GM23338 (cell line): Measurements from ENCODE around the gene TMSB4X. TPM values are rescaled to one million over a fixed set of nuclear protein-coding genes. Genes with fewer than 3 reads are reported as not detected.

Source experiments
- ATAC-seq: fragments of 200-7000 bp; cut with Tn5 transposase; 3 replicates; pipeline ENCODE4 v1.9.1; 2020
- DNase-seq: peaks from one replicate; pipeline ENCODE4 v3.0.0-alpha.2; 2015; ENCODE audit warnings: low spot score
- H2AFZ ChIP-seq: fragments of 200-600 bp; sonication (generic); 2 replicates; pipeline ENCODE4 v1.8.0; 2016; ENCODE audit warnings: antibody characterized with exemption, mild to moderate bottlenecking, moderate library complexity
- H3F3A ChIP-seq: fragments of 200-600 bp; sonication (generic); replicated peaks from 2 replicates; pipeline ENCODE4 v1.8.0; 2017; ENCODE audit warnings: antibody characterized with exemption, mixed run types, low read depth
- H3K27ac ChIP-seq: fragments of 200-600 bp; sonication (generic); 2 replicates; pipeline ENCODE4 v1.6.1; 2016; ENCODE audit warnings: low read depth
- H3K27me3 ChIP-seq: fragments of 200-600 bp; sonication (generic); 2 replicates; pipeline ENCODE4 v1.8.0; 2016; ENCODE audit warnings: mild to moderate bottlenecking, mixed run types, moderate library complexity; ENCODE audit not compliant: insufficient read depth
- H3K36me3 ChIP-seq: fragments of 200-600 bp; sonication (generic); 2 replicates; pipeline ENCODE4 v1.8.0; 2016; ENCODE audit warnings: mild to moderate bottlenecking; ENCODE audit not compliant: insufficient read depth
- H3K4me1 ChIP-seq: fragments of 200-600 bp; sonication (generic); 2 replicates; pipeline ENCODE4 v1.8.0; 2016; ENCODE audit warnings: mild to moderate bottlenecking, moderate library complexity; ENCODE audit not compliant: insufficient read depth
- H3K4me2 ChIP-seq: fragments of 200-600 bp; sonication (generic); 2 replicates; pipeline ENCODE4 v1.7.1; 2017; ENCODE audit warnings: mixed run types
- H3K4me3 ChIP-seq: fragments of 200-600 bp; sonication (generic); 2 replicates; pipeline ENCODE4 v1.6.1; 2016; ENCODE audit warnings: mixed run types
- H3K79me2 ChIP-seq: fragments of 200-600 bp; sonication (generic); replicated peaks from 2 replicates; pipeline ENCODE4 v1.8.0; 2017; ENCODE audit warnings: mild to moderate bottlenecking; ENCODE audit not compliant: insufficient read depth
- H3K9me2 ChIP-seq: fragments of 200-600 bp; sonication (generic); 2 replicates; pipeline ENCODE4 v1.8.0; 2017; ENCODE audit not compliant: insufficient read depth
- H4K20me1 ChIP-seq: fragments of 200-600 bp; sonication (generic); replicated peaks from 2 replicates; pipeline ENCODE4 v1.8.0; 2017; ENCODE audit warnings: mild to moderate bottlenecking; ENCODE audit not compliant: insufficient read depth
- H3K27ac Mint-ChIP-seq: 2 replicates; pipeline ENCODE4 v1.8.0; 2020; ENCODE audit warnings: inconsistent platforms, mild to moderate bottlenecking, moderate library complexity, mixed read lengths
- H3K27me3 Mint-ChIP-seq: 3 replicates; pipeline ENCODE4 v1.8.0; 2022; ENCODE audit warnings: low read depth, mild to moderate bottlenecking, moderate library complexity, mixed read lengths, inconsistent platforms; ENCODE audit not compliant: insufficient read depth, poor library complexity
- H3K36me3 Mint-ChIP-seq: 3 replicates; pipeline ENCODE4 v1.8.0; 2021; ENCODE audit warnings: low read depth, mild to moderate bottlenecking, inconsistent platforms, moderate library complexity, mixed read lengths
- H3K4me1 Mint-ChIP-seq: 3 replicates; pipeline ENCODE4 v1.8.0; 2020; ENCODE audit warnings: mild to moderate bottlenecking, inconsistent platforms, mixed read lengths
- H3K4me3 Mint-ChIP-seq: 3 replicates; pipeline ENCODE4 v1.8.0; 2021; ENCODE audit warnings: moderate library complexity, mild to moderate bottlenecking, inconsistent platforms, mixed read lengths
- H3K9me3 Mint-ChIP-seq: 3 replicates; pipeline ENCODE4 v1.8.0; 2020; ENCODE audit warnings: moderate library complexity, mild to moderate bottlenecking, inconsistent platforms, mixed read lengths
- EZH2 ChIP-seq: fragments of 200-600 bp; sonication (generic); IDR thresholded peaks from one replicate; pipeline ENCODE4 v1.8.0; 2017; ENCODE audit warnings: antibody characterized with exemption, mild to moderate bottlenecking, low read depth; ENCODE audit not compliant: unreplicated experiment
- EZH2phosphoT487 ChIP-seq: fragments of 200-600 bp; sonication (generic); IDR thresholded peaks from one replicate; pipeline ENCODE4 v1.8.1; 2018; ENCODE audit warnings: antibody characterized with exemption; ENCODE audit not compliant: unreplicated experiment
- JUNB ChIP-seq: IDR thresholded peaks from one replicate; pipeline ENCODE4 v1.6.1; 2016; ENCODE audit warnings: antibody characterized with exemption; ENCODE audit not compliant: unreplicated experiment
- NANOG ChIP-seq: IDR thresholded peaks from 2 replicates; pipeline ENCODE4 v1.6.1; 2016; ENCODE audit warnings: antibody characterized with exemption, borderline replicate concordance
- STAT1 ChIP-seq: IDR thresholded peaks from one replicate; pipeline ENCODE4 v1.6.1; 2016; ENCODE audit warnings: antibody characterized with exemption; ENCODE audit not compliant: unreplicated experiment
- ZNF331 ChIP-seq: fragments of 250-450 bp; sonication (Bioruptor Pico); IDR thresholded peaks from 2 replicates; pipeline ENCODE4 v1.5.0; 2020; ENCODE audit warnings: low read depth, mild to moderate bottlenecking, moderate library complexity
- ZNF462 ChIP-seq: fragments of 250-450 bp; sonication (Bioruptor Pico); IDR thresholded peaks from 2 replicates; pipeline ENCODE4 v1.5.0; 2020; ENCODE audit warnings: mild to moderate bottlenecking, moderate library complexity
- polyA plus RNA-seq: library from polyadenylated mRNA; unstranded; fragments of >200 nt; fragmentation: Nextera tagmentation; extraction: Ambion mirVana; gene quantifications from 2 replicates; pipeline ENCODE4 v1.2.1, GENCODE V29; 2016
- total RNA-seq: library from RNA; depleted of rRNA; stranded (reverse); fragments of >200 nt; shearing (Covaris generic); gene quantifications from 2 replicates; pipeline ENCODE4 v1.2.3, GENCODE V29; 2014

The TMSB4X gene
- total and polyA plus RNA-seq, 2 experiments from 2014 or later: 999 to 6,191 TPM

DNA sequence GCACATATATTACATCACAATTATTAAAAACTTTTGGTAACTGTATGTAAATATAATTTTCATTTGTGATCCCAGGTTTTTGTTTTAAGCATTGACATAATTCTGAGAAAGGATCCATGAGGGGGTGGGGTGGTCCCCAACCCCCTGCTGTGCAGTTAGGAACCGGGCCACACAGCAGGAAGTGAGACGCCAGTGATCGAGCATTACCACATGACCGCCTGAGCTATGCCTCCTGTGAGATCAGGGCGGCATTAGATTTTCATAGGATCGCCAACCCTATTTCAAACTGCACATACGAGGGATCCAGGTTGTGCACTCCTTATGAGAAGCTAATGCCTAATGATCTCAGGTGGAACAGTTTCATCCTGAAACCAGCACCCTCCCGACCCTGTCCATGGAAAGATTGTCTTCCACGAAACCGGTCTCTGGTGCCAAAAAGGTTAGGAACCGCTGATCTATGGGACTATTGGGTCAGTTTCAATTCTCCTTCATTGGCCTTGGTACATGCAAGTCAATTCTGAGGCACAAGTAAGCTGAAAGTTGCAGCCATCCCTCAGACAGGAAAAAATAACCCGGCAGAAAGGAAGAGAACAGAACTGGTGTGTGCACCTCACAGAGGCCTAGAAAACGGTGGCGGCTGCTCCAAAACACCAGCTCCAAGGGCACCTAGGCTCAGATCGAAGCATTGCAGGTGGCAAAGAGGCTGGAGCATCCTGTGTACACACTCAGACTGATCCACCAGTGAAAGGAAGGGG lies 7.0 kb upstream of the TMSB4X start:
- H2AFZ ChIP-seq: no peak overlapping the region
- no peak overlapping the region for H3K4me2 ChIP-seq
- H3K79me2 ChIP-seq: no peaks in the 10 kb centered on the region
- no peak overlapping the region for H3K4me3 ChIP-seq
- H3K27ac ChIP-seq: no peak overlapping the region
- no peaks in the 10 kb centered on the region for H3K4me1 ChIP-seq
- TF ChIP-seq JUNB (no peak), EZH2 (no peak), NANOG (no peak), EZH2phosphoT487 (no peak), ZNF331 (CRISPR knock-in tag) (no peak), ZNF462 (CRISPR knock-in tag) (no peak), STAT1 (no peak)
- peaks cover 23% of the 10 kb centered on the region; the same call in 2 of the 3 replicates for H3K9me3 Mint-ChIP-seq
- no peak overlapping the region for H3K27ac Mint-ChIP-seq
- DNase-seq (no peak), ATAC-seq (no peak)
- no peaks in the 10 kb centered on the region for H4K20me1 ChIP-seq
- peaks cover 22% of the 10 kb centered on the region for H3K4me1 Mint-ChIP-seq
- H3K4me3 Mint-ChIP-seq: no peak overlapping the region
- H3F3A ChIP-seq: no peaks in the 10 kb centered on the region
- no peaks in the 10 kb centered on the region for H3K27me3 ChIP-seq
- peaks cover 4% of the 10 kb centered on the region for H3K27me3 Mint-ChIP-seq
- H3K36me3 ChIP-seq: no peaks in the 10 kb centered on the region
- H3K9me2 ChIP-seq: no peaks in the 10 kb centered on the region
- peaks cover 26% of the 10 kb centered on the region; the same call in 2 of the 3 replicates for H3K36me3 Mint-ChIP-seq
